Fibroblast of villous mesenchyme (primary cell): Measurements from ENCODE around the gene NOP14. TPM values are rescaled to one million over a fixed set of nuclear protein-coding genes. Genes with fewer than 3 reads are reported as not detected.
"Not testable (repeated sequence)": the region's sequence is repeated elsewhere in the genome, so short reads cannot be mapped to it uniquely, and the experiment has no call there.

ENCODE experiments used
- DNase-seq: peaks from one replicate; pipeline ENCODE4 v3.0.0-alpha.2; 2010; ENCODE audit warnings: low read depth
- H3K4me3 ChIP-seq: 2 replicates; pipeline ENCODE4 v1.5.1; 2011; ENCODE audit warnings: low read depth, mild to moderate bottlenecking, low read length
- total RNA-seq: library from RNA; depleted of rRNA; stranded (reverse); fragments of >200 nt; gene quantifications from 2 replicates; pipeline ENCODE4 v1.2.3, GENCODE V29; 2012
- TF ChIP-seq, protein P1 (sequence below): IDR thresholded peaks from 2 replicates; pipeline ENCODE4 v1.5.1; 2012; ENCODE audit warnings: low read depth, mild to moderate bottlenecking, low read length; ENCODE audit not compliant: insufficient read depth

The NOP14 gene
- total RNA-seq, 1 donor = 26.3 TPM

- peak; percentile 63 for DNase-seq
- peak overlapping the region; percentile 89 for H3K4me3 ChIP-seq
- TF ChIP-seq, protein P1, sequence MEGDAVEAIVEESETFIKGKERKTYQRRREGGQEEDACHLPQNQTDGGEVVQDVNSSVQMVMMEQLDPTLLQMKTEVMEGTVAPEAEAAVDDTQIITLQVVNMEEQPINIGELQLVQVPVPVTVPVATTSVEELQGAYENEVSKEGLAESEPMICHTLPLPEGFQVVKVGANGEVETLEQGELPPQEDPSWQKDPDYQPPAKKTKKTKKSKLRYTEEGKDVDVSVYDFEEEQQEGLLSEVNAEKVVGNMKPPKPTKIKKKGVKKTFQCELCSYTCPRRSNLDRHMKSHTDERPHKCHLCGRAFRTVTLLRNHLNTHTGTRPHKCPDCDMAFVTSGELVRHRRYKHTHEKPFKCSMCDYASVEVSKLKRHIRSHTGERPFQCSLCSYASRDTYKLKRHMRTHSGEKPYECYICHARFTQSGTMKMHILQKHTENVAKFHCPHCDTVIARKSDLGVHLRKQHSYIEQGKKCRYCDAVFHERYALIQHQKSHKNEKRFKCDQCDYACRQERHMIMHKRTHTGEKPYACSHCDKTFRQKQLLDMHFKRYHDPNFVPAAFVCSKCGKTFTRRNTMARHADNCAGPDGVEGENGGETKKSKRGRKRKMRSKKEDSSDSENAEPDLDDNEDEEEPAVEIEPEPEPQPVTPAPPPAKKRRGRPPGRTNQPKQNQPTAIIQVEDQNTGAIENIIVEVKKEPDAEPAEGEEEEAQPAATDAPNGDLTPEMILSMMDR = no peak
These were observed 512 bp downstream of the NOP14 start for GRCh38 chr4:2962614-2963174.

DNA sequence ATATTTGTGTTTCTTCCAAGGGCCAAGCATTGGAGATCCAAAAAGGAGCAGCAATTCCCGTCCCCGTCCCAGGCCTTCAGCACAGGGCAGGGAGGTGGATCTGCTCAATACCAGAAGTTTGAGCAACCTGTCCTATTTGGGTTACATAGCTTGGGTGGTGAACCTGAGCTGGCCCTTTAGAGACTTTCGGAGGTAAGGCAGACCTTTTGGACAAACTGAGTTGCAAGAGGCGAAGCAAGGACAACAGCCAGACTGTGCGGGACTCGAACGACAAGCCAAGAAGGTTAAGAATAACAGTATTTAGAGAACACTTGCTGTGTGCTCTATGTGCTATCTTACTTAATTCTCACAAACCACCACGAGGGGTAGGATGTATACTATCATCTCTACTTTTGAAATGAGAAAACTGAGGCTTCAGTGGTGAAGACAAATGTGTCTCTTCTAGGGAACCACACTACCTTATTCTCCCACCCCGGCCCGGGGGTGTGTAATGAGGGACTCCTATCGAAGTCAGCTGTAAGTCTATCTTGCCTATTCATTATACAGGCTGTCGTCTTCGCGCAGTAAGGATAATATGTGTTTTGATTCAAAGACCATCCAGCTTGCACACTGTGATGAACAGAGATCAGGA lies 1.3 kb downstream of the NOP14 start:
- TF ChIP-seq, protein P1 = peak; percentile 12
- peak overlapping the region; percentile 89 for H3K4me3 ChIP-seq
- peak; percentile 13 for DNase-seq

DNA sequence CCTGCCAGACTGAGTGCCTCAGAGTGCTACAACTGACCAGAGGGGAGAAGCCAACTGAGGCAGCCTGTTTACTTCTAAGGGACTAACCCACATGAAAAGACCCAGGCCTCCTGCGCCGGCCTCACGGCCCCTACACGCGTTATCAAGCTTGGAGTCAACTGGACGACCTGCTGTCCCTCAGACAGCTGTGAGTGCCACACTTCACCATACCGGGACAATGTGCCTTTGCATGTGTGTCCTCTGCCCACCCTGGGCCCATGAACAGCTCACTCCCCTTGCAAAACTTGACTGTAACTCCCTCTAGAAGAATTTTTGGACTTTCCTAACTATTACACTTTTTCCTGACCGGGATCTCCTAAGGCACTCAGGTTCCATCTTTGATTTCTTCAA lies 1.8 kb downstream of the NOP14 start:
- no peak for DNase-seq
- H3K4me3 ChIP-seq = peak overlapping the region; percentile 89
- TF ChIP-seq, protein P1 = no peak

DNA sequence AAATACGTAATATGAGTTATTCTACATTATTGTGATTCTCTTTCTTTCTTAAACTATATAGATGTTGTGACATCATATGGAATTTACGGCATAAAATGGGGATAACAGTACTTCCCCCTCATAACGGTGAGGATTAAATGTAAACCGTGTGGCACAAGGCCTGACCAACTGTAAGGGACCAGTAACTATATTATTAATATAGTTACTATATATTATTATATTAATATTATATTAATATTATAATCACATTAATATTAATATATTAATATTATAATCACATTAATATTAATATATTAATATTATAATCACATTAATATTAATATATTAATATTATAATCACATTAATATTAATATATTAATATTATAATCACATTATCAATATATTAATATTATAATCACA lies 2.8 kb downstream of the NOP14 start:
- not testable (repeated sequence) for DNase-seq, H3K4me3 ChIP-seq

DNA sequence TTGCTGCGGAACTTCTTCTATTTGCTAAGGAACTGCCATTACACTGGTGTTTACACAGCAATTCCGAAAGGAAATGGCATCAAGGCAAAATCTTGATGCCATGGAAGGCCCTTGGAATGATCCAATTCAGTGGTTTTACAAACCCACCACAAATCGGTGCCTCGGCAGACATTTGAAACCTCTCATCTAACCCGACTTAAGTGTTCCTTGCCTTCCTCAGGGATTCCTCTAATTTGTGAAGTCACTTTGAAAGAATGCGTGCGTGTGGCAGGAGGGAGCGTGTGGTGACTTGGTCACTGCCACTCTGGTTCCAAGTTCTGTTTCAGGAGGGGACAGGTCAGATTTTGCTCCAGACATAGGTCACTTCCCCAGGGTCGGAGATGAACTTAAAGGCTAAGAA lies 4.8 kb downstream of the NOP14 start:
- peak; percentile 56 for DNase-seq
- no peak overlapping the region for H3K4me3 ChIP-seq
- TF ChIP-seq, protein P1 = no peak

- TF ChIP-seq, protein P1 = peak; percentile 8
- not testable (repeated sequence) for H3K4me3 ChIP-seq, DNase-seq
These were observed 7.8 kb downstream of the NOP14 start for GRCh38 chr4:2955186-2956044.
